A204.1 (cell line): ENCODE data around the gene ARHGEF5.
"Not testable (repeated sequence)": the region's sequence is repeated elsewhere in the genome, so short reads cannot be mapped to it uniquely, and the experiment has no call there.

Experiments
- FAIRE-seq: peaks from 2 replicates; lab custom pipeline; 2012; peaks lifted over from hg19 to GRCh38; lab: Jason Lieb, UNC

ARHGEF5 gene

DNA sequence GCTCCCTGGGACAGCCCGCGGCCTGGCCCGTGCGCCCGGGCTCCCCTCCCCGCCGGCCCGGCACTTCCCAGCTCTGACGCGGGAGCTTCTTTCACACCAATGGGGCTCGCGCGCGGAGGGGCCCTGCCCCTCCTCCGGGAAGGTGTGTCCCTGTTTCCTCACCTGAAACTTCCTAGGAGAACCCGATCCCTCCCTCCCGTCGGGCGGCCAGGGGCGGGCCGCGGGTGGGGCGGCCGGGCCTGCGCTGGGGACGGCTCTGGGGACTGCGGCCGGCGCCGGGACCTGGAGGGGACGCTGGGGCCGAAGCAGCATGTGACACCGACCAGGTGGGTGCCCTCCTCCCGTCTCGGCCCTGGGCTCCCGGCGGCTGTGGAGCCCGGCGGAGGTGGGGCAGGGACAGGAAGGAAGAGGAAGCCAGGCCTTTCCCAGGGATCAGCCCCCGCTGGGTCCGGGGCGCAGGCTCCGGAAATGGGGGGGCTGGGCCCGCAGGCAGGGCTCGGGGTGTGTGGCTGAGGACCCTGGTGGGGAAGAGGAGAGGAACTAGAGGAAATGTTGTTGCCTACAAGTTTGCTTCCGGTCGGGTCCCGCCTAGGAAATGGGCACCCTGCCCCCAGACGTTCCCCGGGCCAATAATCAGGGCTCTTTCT lies at the start of gene ARHGEF5:
Gene ARHGEF5, plus strand, starts transcription at position 227 of the 647 bp plus-strand sequence. CDS start 7,268 bp downstream, outside the sequence.
- not testable (repeated sequence) for FAIRE-seq

DNA sequence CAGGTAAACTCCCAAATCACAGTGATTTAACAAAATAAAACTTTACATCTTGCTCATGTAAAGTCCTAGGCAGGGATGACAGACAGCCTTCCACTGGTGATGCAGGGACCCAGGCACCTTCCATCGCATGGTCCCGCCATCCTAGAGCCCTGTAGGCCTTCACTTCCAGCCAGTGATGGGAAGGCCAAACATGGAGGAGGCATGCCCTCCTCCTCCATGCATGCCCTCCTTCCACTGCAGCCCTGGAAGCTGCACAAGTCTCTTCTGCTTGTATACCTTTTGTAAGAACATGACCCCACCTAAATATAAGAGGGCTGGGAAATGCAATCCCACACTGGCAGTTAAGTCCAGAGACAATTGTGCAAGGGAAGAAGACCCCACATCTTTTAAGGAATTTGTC lies 45.5 kb upstream of the ARHGEF5 start:
- not testable (repeated sequence) for FAIRE-seq

DNA sequence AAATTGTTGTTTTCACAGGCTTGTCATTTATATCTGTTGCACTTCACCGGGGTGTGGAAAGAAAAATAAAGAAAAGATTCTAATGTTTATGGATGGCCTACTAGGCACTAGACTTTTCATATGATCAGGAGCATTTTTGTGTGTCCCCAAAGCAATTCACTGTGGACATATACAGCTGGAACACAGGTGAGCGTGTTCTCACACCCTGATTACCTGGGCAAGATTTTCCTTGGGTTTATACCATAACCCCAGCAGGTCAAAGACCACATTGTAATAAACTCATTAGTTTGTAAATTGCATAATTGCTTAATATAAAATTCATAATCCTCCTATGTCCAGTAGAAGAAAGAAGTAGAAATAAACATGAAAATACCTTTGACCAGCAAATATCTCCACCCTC lies 44.0 kb upstream of the ARHGEF5 start:
- FAIRE-seq: not testable (repeated sequence)

DNA sequence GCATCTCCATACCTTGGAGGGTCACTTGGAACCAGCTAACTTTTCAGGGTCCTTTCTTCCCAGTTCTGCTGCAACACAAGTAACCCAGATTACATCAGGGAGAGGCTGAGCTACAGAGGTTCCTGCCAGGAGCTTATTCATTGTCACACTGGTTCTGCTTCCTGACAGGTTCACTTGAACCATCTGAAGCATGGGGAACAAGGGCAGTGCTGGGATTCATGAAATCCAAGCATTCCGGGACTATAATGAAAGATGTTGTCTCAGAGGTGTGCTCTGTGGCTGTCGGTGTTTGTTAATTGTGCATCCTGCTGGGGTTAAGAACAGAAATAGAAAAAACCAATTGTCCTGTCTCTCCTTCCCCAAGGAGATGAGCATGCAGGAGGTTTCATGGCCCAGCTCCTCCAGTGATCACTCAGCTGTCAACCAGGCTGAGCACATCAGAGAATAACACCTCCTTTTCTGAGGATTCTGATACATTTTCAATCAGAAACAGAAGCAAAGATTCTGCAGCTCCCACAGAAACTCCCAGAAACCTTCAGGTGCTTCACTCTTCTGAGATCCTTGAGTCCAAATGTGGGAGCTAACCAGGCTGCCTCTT lies 43.2 kb upstream of the ARHGEF5 start, which contains the start of gene OR2A1:
Gene OR2A1, plus strand, starts transcription at position 548 of the 598 bp plus-strand sequence. CDS start 5,706 bp downstream, outside the sequence.
- not testable (repeated sequence) for FAIRE-seq

DNA sequence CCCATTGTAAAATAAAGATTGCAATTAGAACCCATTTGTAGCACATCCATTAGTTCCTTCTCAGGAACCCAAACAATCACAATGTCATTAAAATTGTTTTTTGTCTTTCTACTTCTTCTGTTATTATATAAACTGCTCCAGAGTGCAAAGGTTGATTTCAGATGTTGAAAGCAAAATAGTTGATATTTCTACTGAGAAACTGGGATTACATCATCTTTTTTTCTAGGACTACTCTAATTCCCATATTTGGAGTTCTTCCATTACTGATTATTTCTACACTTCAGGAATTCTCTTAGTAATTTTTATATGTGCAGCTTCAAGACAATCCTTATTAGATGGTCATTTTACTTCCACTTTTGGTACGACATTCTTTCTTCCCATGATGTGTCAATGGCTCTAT lies 37.7 kb upstream of the ARHGEF5 start:
- not testable (repeated sequence) for FAIRE-seq

DNA sequence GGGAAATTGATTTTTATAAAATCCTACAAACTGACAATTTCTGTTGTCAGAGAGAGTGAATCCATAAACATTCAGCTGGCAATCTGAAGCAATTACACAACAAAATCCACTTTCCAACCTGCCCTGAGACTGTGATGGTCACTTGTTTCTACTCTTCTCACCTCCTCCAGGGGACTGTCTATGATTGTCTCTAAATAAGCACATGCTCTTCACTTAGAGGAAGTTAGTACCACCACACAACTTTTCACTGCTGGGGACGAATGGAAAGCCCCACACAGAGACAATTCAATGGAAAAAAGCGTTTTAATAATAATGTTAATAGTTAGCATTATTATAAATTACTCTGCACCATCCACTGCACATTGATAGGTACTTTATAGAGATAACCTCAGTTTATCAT lies 35.7 kb upstream of the ARHGEF5 start:
- FAIRE-seq: not testable (repeated sequence)

DNA sequence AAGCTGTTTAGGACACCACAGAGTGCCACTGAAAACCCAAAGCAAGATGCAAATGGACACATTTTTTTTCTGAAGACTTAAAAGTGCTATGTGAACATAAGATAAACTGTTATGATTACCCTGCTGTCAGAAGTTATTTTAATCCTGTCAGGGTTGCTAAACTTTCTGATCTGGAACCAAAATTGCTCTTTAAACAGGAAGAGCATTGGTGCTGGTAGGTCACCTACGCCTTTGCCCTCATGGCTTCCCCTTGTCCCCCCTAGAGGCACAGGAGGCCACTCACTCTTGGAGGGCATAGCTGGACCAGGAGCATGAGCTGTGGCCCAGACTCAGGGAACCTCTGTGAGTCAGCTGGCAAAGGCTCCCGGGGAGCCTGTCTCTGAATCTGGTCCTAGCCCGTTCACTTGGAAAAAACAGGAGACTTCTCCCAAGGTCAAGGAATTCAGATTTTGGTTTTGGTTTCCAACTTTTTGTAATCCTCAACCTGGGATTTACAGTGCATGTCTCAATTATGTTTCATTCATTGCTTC lies 33.5 kb upstream of the ARHGEF5 start:
- not testable (repeated sequence) for FAIRE-seq

DNA sequence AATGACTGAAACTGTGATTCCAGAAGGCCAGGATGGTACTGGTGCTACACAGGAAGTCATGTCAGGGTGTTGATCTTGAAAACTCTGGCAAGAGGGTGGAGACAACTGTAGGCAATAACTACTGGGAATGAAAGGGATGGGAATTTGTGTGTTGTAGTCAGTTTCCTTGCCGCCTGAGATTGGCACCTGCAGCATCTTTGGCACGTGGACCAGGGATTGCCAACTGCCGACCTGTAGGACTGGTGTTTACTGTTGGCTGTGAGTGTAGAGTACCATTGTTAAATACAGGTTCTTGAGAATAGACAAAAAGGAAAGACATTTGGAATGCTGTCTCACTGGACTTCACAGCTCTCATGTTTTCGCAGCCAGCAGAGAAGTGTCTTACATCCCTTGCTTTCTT lies 31.8 kb upstream of the ARHGEF5 start:
- not testable (repeated sequence) for FAIRE-seq

DNA sequence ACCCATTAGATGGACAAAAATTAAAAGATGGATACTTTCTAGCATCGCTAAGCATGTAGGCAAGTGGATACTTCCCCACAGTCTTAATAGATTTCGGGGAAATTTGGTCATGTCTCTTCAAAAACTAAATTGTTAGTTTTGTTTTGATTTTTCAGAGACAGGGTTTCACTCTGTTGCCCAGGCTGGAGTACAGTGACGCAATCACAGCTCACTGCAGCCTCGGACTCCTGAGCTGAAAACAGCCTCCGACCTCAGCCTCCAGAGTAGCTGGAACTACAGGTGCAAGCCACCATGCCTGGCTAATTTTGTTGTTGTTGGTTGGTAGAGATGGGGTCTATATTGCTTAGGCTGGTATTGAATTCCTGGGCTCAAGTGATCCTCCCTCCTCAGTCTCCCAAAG lies 29.3 kb upstream of the ARHGEF5 start:
- FAIRE-seq: not testable (repeated sequence)

DNA sequence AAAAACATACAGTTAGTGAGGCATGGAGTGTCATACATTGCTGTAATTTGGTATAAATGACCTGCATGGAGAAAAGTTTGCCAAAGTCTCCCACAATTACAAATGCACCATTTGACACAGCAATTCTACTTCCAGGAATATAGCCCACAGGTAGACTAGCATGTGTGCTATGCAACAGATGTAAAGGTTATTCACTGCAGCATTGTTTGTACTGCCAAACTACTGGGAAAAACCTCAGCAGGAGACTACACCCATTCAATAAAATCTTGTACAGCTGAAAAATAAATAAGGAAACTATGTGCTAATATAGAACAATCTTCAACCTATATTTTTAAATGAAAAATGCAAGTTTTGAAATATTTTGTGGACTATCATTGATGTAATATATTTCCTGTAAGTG lies 25.2 kb upstream of the ARHGEF5 start:
- not testable (repeated sequence) for FAIRE-seq

DNA sequence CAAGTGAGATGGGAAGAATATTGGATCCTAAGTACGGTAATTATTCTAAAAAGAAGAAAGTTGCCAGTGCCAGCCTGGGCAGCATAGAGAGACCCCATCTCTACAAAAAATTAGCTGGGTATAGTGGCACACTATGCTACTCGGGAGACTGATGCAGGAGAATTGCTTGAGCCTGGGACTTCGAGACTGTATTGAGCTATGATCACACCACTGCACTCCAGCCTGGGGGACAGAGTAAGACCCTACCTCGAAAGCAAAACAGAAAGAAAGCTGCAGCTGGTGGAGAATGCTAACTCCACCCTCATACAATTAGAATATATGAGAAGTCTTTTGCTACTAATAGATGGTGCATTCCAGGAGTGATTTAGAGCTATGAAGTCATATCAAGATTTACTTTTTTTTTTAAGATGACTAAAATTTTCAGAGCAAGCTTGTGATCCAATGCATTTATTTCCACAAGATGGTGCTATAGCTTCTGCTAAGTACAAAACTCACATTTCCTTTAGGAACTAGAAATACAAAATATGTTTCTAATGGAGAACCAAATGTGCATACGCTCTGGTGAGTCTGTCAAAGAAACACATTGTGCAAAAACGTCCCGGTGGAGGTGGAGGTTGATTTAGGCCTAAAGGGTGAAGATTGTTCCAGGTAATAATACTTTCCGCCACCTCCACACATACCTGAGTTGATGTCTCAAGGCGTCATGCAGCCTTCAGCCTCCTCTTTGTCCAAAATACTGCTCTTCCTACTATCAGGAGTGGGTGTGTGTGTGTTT lies 23.8 kb upstream of the ARHGEF5 start:
- peak; percentile 88 for FAIRE-seq

DNA sequence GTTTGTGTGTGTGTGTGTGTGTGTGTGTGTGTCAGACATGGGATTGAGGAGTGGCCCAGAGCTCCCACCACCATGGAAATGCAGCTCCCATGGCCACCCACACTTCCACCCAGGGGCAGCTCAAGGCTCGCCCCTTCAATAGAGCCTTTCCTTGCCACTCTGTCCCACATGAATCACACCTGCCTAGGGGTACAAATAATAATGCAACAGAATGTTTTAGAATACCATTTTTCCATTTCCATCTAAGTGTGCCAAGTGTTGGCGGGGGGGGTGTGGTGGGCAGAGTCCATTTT lies 23.3 kb upstream of the ARHGEF5 start:
- not testable (repeated sequence) for FAIRE-seq

DNA sequence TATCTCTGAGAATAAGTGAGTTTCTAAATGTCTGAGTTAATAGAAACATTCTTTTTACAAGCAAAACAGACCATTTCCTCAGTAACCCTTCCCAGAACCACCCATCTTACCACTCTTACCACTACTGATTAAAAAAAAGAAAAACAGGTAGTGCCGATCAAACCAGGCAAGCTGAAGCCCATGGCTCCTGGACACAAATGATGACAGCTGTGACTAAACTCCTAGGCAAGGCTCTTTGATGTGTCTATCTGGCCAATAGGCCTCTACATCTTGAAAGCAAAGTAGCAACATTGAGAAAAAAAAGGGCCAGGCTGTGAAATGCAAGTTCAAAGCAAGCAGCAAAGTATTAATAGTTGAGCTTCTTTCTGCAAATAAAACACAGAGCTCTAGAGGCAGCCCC lies 6.6 kb upstream of the ARHGEF5 start:
- not testable (repeated sequence) for FAIRE-seq

DNA sequence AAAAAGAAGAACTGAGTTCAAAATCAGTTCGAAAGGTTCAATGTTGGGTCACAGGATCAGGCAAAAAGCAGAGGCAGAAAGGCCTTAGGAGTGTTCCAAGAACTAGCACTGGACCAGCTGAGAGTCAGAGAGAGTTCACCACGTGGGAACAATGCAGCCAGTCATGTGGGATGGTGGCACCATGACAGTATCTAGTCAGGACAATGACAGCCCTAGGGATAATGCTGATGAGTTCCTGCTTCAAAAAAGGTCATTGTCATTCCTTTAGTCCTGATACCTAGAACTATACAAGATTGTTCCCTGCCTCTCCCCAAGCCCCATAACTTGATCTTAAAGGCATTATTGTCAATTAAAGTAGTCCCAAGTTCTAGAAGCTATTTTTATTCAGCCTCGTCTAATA lies 3.5 kb upstream of the ARHGEF5 start:
- FAIRE-seq: not testable (repeated sequence)

DNA sequence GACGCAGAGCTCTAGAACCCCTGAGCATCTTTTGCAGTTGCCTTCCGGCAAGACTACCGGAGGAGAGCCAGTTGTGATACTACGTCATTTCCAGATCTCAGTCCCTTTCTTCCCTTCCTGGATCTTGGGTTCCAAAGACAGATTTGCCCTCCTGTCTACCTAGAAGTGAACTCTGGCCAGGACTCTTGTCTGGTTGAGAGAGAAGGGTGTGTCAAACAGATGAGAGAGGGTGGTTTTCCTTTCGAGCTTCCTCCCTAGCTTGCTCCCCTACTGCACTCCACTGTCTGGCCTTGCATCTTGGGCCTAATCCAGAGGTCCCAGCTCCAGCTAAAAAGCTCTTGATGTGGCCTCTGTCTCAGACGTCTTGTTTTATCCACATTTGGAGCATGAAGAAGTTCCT lies 983 bp downstream of the ARHGEF5 start:
- not testable (repeated sequence) for FAIRE-seq

DNA sequence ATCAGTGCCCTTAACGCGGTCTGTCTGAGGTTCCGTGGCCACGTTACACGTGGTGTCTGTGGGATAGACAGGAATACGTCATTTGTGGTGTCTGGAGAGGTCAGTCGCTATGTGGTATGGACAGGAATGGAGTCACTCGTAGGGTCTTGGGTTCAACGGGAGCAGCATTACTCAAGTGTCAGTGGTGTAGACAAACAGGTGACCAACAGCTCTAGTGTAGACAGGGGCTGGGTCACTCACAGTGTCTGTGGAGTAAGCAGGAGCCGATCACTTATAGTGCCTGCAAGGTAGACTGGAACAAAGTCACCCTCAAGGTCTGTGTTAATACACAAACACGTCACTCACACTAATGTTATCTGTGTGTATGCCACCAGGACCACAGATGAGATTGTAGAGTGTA lies 1.7 kb downstream of the ARHGEF5 start:
- not testable (repeated sequence) for FAIRE-seq

DNA sequence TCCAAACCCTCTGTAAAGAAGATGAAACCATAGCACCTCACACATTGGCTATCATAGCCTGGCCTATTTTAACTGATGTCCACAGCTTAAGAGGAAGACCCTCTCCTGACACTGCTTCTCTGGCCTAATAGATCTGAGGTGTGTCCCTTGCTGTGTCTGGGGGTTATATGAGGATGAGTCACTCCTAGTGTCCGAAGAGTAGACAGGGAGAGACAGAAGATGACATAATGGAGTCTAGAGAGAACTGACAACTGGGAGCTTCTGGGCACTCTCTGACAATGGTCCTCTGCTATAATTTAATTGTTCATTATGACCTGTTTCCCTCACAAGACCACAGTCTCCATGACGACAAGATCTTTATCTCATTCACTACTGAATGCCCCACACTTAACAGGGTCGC lies 6.9 kb downstream of the ARHGEF5 start:
- not testable (repeated sequence) for FAIRE-seq

DNA sequence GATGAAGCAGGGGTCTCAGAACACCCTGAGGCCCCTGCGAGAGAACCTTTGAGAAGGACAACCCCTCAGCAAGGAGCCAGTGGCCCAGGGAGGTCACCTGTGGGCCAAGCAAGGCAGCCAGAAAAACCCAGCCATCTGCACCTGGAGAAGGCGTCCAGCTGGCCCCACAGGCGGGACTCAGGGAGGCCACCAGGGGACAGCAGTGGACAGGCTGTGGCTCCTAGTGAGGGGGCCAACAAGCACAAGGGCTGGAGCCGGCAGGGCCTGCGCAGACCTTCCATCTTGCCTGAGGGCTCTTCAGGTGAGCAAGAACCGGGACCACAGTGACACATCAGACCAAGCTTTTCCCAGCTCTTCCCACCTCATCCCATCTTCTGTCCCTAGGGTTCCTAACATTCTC lies 10.3 kb downstream of the ARHGEF5 start:
- not testable (repeated sequence) for FAIRE-seq

DNA sequence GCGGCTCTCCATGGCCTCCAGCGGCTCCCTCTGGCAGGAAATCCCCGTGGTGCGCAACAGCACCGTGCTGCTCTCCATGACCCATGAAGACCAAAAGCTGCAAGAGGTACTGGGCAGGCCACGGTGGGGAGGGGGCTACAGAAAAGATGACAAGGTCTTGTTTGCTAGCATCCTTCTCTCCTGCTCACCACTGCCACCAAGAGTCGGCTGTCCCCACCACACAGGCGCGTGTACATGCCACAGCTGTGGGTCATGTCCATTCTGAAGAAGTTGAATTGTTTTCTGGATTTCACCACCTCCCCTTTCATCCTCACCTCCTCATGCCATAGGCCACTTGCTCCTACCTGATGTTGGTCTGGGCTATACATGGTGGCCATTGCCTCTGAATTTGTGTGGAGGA lies 12.0 kb downstream of the ARHGEF5 start:
- FAIRE-seq: not testable (repeated sequence)

DNA sequence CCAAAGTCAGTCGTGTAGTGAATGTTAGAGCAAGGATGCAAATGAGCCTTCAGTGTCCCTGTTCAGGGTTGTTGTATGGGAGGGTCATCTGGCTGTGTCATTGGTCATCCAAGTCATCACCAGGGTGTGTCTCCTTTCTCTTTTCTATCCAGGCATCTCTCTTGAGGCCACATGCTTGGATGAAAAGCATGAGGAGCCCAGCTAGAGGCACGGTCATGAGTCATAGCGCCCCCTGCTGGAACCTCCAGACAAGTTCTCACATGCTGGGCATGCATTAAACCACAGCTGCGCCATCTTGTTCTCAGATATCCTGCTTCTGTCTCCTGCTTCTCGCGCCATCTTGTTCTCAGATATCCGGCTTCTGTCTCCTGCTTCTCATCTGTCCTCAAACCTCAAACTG lies 14.0 kb downstream of the ARHGEF5 start:
- FAIRE-seq: not testable (repeated sequence)

DNA sequence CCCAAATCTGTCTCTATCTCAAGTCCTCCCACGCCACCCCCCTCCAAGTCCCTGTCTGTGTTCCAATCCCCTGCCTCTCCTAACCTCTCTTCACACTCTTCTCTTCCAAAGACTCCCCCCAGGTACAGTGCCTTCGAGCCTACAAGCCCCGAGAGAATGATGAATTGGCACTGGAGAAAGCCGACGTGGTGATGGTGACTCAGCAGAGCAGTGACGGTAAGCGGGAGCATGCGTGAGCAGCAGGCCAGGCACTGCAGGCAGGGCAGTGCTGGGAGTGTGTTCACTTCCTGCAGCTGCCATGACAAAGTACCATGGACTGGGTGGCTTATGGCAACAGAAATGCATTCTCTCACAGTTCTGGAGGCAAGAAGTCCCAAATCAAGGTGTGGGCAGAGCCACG lies 23.4 kb downstream of the ARHGEF5 start:
- FAIRE-seq: no peak

DNA sequence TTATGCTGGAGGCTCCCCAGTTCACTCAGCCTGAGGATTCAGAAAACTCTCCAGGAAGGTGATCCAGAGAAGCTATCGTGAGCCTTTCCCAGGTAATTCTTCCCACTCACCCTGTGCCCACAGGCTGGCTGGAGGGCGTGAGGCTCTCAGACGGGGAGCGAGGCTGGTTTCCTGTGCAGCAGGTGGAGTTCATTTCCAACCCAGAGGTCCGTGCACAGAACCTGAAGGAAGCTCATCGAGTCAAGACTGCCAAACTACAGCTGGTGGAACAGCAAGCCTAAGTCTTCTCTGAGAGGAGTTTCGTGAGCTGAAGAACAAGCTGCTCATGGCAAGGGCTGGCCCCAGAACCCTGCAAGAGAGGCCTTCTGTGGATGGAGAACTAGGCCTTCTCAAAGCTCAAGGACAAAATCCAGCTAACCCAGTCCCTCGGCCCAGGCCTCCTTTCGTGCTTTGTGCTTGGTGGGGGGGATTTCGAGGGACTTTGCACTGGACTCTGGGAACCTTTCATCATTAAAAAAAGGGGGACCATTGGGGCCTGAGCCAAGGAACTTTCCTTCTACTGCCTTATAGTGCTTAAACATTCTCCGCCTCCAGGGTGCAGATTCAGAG lies 24.7 kb downstream of the ARHGEF5 start:
- FAIRE-seq: no peak

DNA sequence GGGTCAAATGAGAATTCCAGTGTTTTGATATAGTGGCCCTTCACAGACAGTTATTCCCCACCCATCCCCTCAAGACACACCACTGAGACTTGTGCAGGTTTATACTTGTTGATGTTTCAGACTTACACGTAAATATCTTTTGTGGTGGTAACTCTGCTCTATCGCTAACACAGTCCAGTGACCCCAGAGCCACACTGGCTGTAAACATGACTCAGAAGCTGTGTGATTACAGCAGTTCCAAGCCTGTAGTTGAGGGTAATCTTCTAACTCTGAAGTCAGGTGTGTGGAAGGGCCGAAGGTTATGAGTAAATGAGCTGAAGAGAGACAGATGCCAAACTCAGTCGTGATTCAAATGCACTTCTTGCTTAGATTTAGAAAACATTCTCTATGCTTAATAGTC lies 28.9 kb downstream of the ARHGEF5 start:
- no peak for FAIRE-seq
